Activated naive CD4-positive, alpha-beta T cell treated with Interleukin-2 at 50 U/mL for 16 hours (primary cell): ENCODE results near the gene PDE3A.
"Not testable (repeated sequence)": the region's sequence is repeated elsewhere in the genome, so short reads cannot be mapped to it uniquely, and the experiment has no call there.

Experiments
- DNase-seq: peaks from one replicate; pipeline ENCODE4 v3.0.0-alpha.2; 2020

The PDE3A gene

DNA sequence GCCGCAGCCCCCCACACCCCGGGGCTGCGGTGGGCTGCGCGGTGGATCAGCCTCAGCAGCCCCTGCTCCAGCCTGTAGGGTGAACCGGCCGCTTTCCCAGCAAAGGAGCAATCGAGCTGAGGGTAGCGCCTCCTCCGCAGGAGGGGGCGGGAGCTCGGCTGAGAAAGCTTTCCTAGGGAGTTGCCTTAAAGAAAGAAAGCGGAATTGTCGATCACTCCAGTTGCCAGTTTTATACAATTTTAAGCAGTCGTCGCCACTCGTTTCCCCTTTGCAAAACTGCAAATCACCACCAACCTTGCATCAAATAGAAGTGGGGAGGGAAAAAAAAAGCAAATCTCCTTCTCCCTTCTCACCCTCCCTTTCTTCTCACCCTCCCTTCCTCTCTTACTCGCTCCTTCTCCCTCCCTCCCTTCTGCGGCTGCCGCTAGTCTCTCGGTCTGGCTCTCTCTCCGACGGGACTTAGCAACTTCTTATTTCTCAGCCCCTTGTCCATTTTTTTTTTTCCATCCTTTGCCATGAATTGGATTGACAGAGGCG lies at the start of gene PDE3A:
Gene PDE3A (plus strand): TSS at position 424 of the 537 bp plus-strand sequence. CDS start 748 bp downstream, outside the sequence.
- DNase-seq, result no peak

DNA sequence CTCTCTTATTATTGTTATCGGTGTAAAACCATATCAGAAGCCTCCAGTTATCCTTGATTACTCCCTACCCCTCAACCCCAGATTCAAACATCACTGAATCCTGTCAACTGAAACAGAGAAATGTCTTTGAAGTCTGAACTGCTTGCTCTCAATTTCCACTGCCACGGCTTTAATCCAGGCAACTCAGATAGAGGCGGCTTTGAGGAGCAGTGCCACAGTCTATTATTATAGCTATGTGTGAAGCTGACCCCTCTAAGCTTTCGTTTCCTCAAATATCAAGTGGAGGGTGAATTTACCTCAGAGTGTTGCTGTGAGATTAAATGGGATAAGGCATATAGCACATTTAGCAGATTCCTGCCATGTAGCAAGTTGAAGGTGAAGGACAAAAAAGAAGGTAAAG lies 49.0 kb upstream of the PDE3A start:
- no peak for DNase-seq

DNA sequence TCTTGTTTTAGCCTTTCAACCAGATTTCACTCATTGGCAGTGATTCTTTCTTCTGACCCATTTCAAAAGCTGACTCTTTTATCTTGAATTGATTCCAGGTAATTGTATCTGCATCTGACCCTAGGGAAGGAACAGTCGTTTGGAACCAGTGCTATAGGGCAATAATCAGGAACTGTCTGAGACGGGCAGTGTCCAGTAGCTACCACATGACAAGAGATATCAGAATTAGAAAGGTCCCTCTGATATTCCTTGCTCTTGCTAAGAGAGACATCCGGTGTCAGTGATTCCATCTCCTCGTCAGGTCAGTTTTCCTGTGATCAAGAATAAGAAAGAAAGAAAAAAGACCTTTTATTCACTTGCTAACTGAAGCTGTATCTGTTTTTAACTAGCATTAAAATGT lies 47.8 kb upstream of the PDE3A start:
- no peak for DNase-seq

GRCh38 chr12:20330826-20331505 lies 37.4 kb upstream of the PDE3A start:
- not testable (repeated sequence) for DNase-seq

- no peak for DNase-seq
These were observed 29.3 kb upstream of the PDE3A start for GRCh38 chr12:20339060-20339459.

DNA sequence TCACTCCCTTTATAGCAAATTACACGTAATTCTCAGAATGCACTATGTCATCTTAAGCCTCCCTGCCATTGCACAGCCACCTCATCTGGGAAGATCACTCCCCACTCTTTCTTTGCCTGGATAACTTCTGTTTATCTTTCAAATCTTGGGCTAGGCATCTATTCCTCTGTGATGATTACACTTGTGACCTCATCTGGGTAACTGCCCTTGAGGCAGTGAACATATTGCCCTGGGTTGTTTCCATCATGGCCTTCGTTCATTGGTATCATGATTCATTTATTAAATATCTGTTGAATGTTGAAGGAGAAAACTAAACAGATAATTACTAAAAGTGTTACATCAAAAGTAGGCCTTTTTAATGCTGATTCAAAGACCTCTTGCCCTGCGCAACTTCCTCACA lies 26.2 kb upstream of the PDE3A start:
- DNase-seq, result no peak

GRCh38 chr12:20345866-20346265 lies 22.5 kb upstream of the PDE3A start:
- DNase-seq, result no peak

- no peak for DNase-seq
These were observed 18.3 kb upstream of the PDE3A start for GRCh38 chr12:20350026-20350425.

GRCh38 chr12:20350495-20350894 lies 17.8 kb upstream of the PDE3A start:
- DNase-seq, result no peak

GRCh38 chr12:20351406-20351805 lies 16.9 kb upstream of the PDE3A start:
- no peak for DNase-seq

GRCh38 chr12:20356048-20356447 lies 12.3 kb upstream of the PDE3A start:
- no peak for DNase-seq

DNA sequence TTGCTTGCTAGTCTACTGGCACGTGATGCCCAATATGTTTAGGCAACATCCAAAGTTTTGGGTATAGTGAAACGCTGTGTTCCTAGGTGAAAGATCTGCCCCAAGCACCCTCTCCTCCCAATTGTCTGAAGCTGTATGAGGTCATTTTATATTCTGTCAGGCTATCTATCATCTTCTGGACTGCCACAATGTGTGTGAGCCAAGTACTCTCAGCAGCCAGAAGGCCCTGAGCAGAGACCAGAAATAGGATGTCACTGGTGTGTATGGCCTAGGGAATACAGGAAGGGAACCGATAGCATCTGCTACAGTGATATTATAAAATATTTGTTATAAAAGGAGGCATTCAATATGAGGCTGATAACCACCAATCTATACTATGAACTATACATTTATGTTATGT lies 7.9 kb upstream of the PDE3A start:
- DNase-seq, result no peak

DNA sequence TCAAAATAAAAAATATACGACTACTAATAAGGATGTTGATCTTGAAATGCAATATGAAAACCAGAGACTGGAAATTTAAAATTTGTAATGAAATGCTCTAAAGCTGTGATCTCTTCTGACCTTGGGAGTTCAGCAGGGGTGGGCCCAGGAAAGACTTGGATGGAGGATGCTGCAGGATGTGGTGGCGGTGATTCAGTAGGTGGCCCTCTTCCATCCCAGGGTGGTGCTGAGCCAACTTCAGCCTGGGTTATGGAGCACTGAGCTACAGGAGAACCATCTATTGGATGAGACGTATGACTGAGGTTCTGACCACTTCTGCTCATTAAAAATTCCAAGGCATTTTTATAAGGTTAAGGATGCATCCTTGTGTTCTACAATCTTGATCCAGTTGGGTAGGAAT lies 6.9 kb upstream of the PDE3A start:
- DNase-seq, result no peak

- DNase-seq, result no peak
These were observed 3.8 kb upstream of the PDE3A start for GRCh38 chr12:20364501-20364900.

DNA sequence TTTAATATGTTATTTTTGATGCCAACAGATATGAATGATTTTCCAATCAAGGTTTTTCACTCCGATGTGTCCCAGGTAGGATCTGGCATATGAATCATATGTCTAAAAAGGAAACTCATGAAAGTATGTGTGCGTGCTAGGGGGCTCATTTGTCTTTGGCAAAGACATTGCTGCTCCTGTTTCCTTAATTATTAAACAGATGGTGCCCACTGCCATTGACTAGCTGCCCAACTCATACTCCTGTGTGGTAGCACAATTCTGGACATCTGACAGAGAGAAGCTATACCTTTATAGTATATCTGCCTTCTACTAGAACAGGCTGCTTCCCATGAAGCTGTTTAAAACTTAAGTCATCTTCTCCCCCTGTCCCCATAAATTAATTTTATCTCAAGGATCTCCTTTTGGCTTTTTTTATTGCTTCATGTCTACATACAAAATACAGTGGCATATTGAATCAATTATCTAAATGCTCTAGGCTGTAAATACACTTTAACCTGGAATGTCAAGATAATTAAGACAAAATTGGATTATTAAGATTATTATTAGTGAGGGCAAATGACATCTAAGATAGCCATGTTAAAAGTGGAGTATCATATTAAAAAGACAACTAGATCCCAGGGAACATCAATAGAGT lies 1.4 kb upstream of the PDE3A start:
- DNase-seq, result no peak

GRCh38 chr12:20367583-20368113 lies 689 bp upstream of the PDE3A start:
- DNase-seq, result no peak

DNA sequence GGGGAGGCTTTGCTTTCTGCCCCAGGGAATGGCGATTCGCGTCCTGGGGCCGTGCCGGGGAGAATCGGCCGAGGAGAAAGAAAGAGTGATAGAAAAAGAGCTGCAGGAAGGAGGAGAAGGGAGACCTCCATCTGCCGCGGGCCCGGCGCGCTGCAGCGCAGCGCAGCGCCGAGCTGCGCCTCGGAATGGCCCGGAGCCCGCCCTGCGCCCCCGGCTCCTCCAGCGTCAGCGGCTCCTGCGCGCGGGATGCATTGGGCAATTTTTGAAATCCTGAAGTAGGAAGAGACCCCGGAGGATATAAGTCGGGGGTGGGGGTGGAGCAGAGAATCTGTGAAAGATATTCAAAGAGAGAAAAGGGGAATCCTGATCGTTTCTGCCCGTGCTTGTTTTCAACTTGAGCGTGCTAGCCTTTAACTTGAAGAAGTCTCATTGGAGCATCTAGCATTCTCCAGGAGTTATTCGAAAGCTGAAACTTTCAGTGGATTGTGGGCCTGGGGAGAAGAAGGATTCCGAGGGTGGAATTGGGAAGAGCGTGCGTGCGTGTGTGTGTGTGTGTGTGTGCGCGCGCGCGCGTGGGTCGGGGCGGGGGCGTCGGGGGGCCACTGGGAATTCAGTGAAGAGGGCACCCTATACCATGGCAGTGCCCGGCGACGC lies 441 bp downstream of the PDE3A start:
- DNase-seq, result no peak

GRCh38 chr12:20369305-20370013 lies 1.1 kb downstream of the PDE3A start:
- no peak for DNase-seq

DNA sequence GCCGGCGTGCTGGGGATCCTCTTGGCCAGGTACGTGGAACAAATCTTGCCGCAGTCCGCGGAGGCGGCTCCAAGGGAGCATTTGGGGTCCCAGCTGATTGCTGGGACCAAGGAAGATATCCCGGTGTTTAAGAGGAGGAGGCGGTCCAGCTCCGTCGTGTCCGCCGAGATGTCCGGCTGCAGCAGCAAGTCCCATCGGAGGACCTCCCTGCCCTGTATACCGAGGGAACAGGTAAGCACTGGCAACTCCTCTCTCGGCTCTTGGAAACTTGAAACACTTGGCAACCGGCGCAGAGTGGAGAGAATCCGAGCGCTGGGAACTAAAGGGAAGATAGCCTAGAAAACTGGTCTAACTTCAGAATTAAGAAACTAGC lies 1.7 kb downstream of the PDE3A start:
- no peak for DNase-seq

- DNase-seq, result no peak
These were observed 2.7 kb downstream of the PDE3A start for GRCh38 chr12:20370866-20371519.

DNA sequence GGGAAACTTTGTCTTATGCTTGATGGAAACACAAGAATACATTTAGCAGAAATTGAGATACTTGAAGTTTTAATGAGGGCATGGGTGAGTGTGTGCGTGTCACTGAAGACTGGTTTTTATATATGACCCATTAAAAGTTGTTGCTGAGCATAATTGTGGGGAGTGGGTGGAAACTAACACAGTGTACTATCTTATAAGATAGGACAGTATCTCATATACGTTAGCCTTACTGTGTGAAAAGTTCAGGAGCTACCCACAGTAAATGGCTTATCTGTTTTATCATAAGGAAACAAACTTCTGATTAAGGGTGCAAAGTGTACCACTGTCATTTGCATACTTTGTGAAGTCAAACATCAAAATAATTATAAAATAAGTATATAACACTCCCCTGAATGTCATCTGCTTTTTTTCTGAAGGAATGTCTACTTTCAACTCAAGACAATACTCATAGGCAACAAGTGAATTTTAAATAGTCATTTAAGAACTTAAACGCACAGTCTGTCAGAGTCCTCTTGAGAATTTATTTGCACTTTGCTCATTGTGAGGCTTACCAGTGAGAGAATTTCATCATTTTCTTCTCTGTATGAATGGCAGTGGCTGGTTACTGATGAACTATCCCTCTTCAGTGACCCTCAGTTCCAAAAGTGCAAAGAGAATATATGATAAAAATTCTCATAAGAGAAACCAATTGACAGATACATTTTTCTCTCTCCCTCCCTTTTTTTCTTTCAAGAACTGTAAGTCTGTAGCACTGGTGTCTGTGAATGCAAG lies 4.2 kb downstream of the PDE3A start:
- no peak for DNase-seq

DNA sequence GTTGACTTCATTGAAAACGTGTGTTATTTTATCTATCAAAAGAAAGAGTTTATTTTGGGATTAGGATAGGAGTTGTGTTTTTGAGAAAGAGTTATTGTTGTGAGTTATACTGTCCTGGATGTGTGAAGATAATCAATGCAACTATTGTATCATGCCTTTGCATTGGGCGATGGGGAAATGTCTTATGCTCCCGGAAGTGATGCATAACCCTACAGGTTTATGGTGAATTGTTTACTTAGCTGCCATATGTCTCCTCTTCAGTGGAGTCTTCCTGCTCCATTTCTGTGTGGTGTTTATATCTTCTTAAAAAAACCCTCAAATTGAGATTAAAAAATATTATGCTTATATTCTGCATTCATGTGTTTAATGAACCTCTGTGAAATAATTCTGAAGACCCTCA lies 6.5 kb downstream of the PDE3A start:
- DNase-seq, result no peak
